IMR-90 (cell line): ENCODE measurements around the gene SLC6A7.

Experiments
- CTCF ChIP-seq: conservative IDR thresholded peaks from 2 replicates; pipeline ENCODE4 v1.5.1; 2012; ENCODE audit warnings: mild to moderate bottlenecking, low read depth, low read length, improper control_type of control experiment
- POLR2A ChIP-seq: IDR thresholded peaks from 2 replicates; pipeline ENCODE4 v1.6.1; 2012; ENCODE audit warnings: mild to moderate bottlenecking, low read depth, low read length
- RFX5 ChIP-seq: IDR thresholded peaks from 2 replicates; pipeline ENCODE4 v1.8.0; 2012; ENCODE audit warnings: low read depth, mild to moderate bottlenecking, low read length, moderate library complexity
- USF2 ChIP-seq: fragments of 150-350 bp; IDR thresholded peaks from 2 replicates; pipeline ENCODE4 v1.6.1; 2017; ENCODE audit warnings: mild to moderate bottlenecking, antibody characterized with exemption, low read length, low read depth

- TF ChIP-seq CTCF, result no peak
- TF ChIP-seq POLR2A, result no peak
- no peak for TF ChIP-seq USF2
- TF ChIP-seq RFX5, result no peak
These were observed 14.7 kb downstream of the SLC6A7 start for GRCh38 chr5:150204590-150204960.
